HepG2 (cell line): ENCODE results near the gene GCDH. TPM values are rescaled to one million over a fixed set of nuclear protein-coding genes. Genes with fewer than 3 reads are reported as not detected.

Experiments used
- FOSL2 ChIP-seq: sonication (generic); formaldehyde crosslinking; IDR thresholded peaks from 2 replicates; pipeline ENCODE4 v1.4.0; 2020; ENCODE audit warnings: missing genetic modification reagents
- MYPOP ChIP-seq: sonication (generic); formaldehyde crosslinking; IDR thresholded peaks from 2 replicates; pipeline ENCODE4 v1.8.1; 2023; ENCODE audit warnings: mild to moderate bottlenecking, moderate library complexity, missing genetic modification reagents
- NFYB ChIP-seq: sonication (generic); formaldehyde crosslinking; IDR thresholded peaks from 2 replicates; pipeline ENCODE4 v1.4.0; 2020; ENCODE audit warnings: missing genetic modification reagents
- NR2F2 ChIP-seq: IDR thresholded peaks from 2 replicates; pipeline ENCODE4 v1.6.1; 2012; ENCODE audit warnings: low read depth, inconsistent platforms, borderline replicate concordance
- ONECUT2 ChIP-seq: sonication (generic); formaldehyde crosslinking; IDR thresholded peaks from 2 replicates; pipeline ENCODE4 v1.4.0; 2020; ENCODE audit warnings: missing genetic modification reagents
- PRDM15 ChIP-seq: sonication (generic); formaldehyde crosslinking; IDR thresholded peaks from 2 replicates; pipeline ENCODE4 v1.4.0; 2020; ENCODE audit warnings: missing genetic modification reagents
- SMAD1 ChIP-seq: sonication (generic); formaldehyde crosslinking; IDR thresholded peaks from 2 replicates; pipeline ENCODE4 v1.4.0; 2020; ENCODE audit warnings: missing genetic modification reagents, low read depth, mild to moderate bottlenecking, borderline replicate concordance
- SMARCE1 ChIP-seq: fragments of 450-650 bp; IDR thresholded peaks from 2 replicates; pipeline ENCODE4 v1.6.1; 2017; ENCODE audit warnings: borderline replicate concordance
- ZBTB14 ChIP-seq: sonication (generic); formaldehyde crosslinking; IDR thresholded peaks from 2 replicates; pipeline ENCODE4 v1.4.0; 2020; ENCODE audit warnings: missing genetic modification reagents
- ZFYVE20 ChIP-seq: sonication (generic); formaldehyde crosslinking; IDR thresholded peaks from 2 replicates; pipeline ENCODE4 v1.8.0; 2023; ENCODE audit warnings: low read depth, mild to moderate bottlenecking, moderate library complexity, missing genetic modification reagents, borderline replicate concordance
- ZHX2 ChIP-seq, 2 experiments: sonication (generic) in 1 of 2; formaldehyde crosslinking in 1 of 2; IDR thresholded peaks; 2 replicates each; pipeline versions ENCODE4 v1.6.1 to v1.9.0; 2014 to 2022; ENCODE audit warnings: antibody characterized with exemption in 1 of 2, borderline replicate concordance in 1 of 2, inconsistent platforms in 1 of 2, low read depth in 1 of 2, missing genetic modification reagents in 1 of 2
- ZNF331 ChIP-seq: sonication (generic); formaldehyde crosslinking; IDR thresholded peaks from 2 replicates; pipeline ENCODE4 v1.4.0; 2020; ENCODE audit warnings: missing genetic modification reagents
- ZNF350 ChIP-seq: sonication (generic); formaldehyde crosslinking; IDR thresholded peaks from 2 replicates; pipeline ENCODE4 v1.4.0; 2020; ENCODE audit warnings: mild to moderate bottlenecking, low read depth, missing genetic modification reagents, borderline replicate concordance
- ZNF607 ChIP-seq: sonication (generic); formaldehyde crosslinking; IDR thresholded peaks from 2 replicates; pipeline ENCODE4 v1.5.1; 2020; ENCODE audit warnings: missing genetic modification reagents, mild to moderate bottlenecking, borderline replicate concordance
- ZNF772 ChIP-seq: sonication (generic); formaldehyde crosslinking; IDR thresholded peaks from 2 replicates; pipeline ENCODE4 v1.5.0; 2020; ENCODE audit warnings: mild to moderate bottlenecking, missing genetic modification reagents
- ZNF83 ChIP-seq: sonication (generic); formaldehyde crosslinking; IDR thresholded peaks from 2 replicates; pipeline ENCODE4 v1.4.0; 2020; ENCODE audit warnings: missing genetic modification reagents, mild to moderate bottlenecking, borderline replicate concordance
- polyA plus RNA-seq, 8 experiments: library from polyadenylated mRNA; depleted of rRNA in 3 of 8; stranded (reverse) in 7 of 8; unstranded in 1 of 8; fragments of >200 nt; fragmentation: Illumina TruSeq in 4 of 8; extraction: Trizol in 4 of 8; gene quantifications; 2 replicates each; pipeline versions ENCODE4 v1.2.1 to v1.2.3, GENCODE V29; 2011 to 2016; ENCODE audit warnings: low read depth in 4 of 8, missing spikeins in 1 of 8, mixed read lengths in 1 of 8; ENCODE audit not compliant: insufficient read depth in 1 of 8
- total RNA-seq, 5 experiments: library from RNA; depleted of rRNA; stranded (reverse); fragments of >200 nt; fragmentation: Illumina TruSeq; extraction: Trizol; gene quantifications; 2 replicates each; pipeline ENCODE4 v1.2.3, GENCODE V29; 2016; ENCODE audit warnings: low read depth in 1 of 5

The GCDH gene
- total and polyA plus RNA-seq, 2 of the 13 experiments (the other 11 are each of a cell fraction or from before 2014, with no cell fraction given) = 15.1 to 38.0 TPM

- TF ChIP-seq PRDM15 (CRISPR knock-in tag) (peak; percentile 56; the same call in 1 of the 2 replicates), ZNF350 (peak; percentile 74; the same call in 1 of the 2 replicates), ZBTB14 (CRISPR knock-in tag) (peak; percentile 99), SMARCE1 (no peak), ONECUT2 (0 out of 2 replicates have a peak, but pooled peaks have one; percentile 9), FOSL2 (CRISPR knock-in tag) (peak; percentile 59; the same call in 1 of the 2 replicates), SMAD1 (CRISPR knock-in tag) (peak; percentile 63; the same call in 1 of the 2 replicates), NFYB (peak; percentile 13; the same call in 1 of the 2 replicates), ZFYVE20 (CRISPR knock-in tag) (0 out of 2 replicates have a peak, but pooled peaks have one; percentile 68), MYPOP (CRISPR knock-in tag) (peak; percentile 91), ZNF331 (CRISPR knock-in tag) (peak; percentile 71; the same call in 1 of the 2 replicates), ZNF83 (CRISPR knock-in tag) (no peak; the same call in 1 of the 2 replicates), ZNF772 (CRISPR knock-in tag) (peak; percentile 96), ZNF607 (CRISPR knock-in tag) (peak; percentile 86), NR2F2 (peak; percentile 11; the same call in 1 of the 2 replicates), ZHX2 (IDR thresholded peaks at IDR 0.05; ENCODE audit: low read depth) (peak; percentile 97), ZHX2 (CRISPR knock-in tag; IDR thresholded peaks at IDR 0.05; ENCODE audit: borderline replicate concordance) (no peak)
Measured at GRCh38 chr19:12945479-12946091, 54.6 kb downstream of the GCDH start, which contains the start of gene RAD23A (continued).
